ENCODE data around the gene FTH1.
"Not testable (repeated sequence)": the region's sequence is repeated elsewhere in the genome, so short reads cannot be mapped to it uniquely, and the experiment has no call there.

The FTH1 gene

DNA sequence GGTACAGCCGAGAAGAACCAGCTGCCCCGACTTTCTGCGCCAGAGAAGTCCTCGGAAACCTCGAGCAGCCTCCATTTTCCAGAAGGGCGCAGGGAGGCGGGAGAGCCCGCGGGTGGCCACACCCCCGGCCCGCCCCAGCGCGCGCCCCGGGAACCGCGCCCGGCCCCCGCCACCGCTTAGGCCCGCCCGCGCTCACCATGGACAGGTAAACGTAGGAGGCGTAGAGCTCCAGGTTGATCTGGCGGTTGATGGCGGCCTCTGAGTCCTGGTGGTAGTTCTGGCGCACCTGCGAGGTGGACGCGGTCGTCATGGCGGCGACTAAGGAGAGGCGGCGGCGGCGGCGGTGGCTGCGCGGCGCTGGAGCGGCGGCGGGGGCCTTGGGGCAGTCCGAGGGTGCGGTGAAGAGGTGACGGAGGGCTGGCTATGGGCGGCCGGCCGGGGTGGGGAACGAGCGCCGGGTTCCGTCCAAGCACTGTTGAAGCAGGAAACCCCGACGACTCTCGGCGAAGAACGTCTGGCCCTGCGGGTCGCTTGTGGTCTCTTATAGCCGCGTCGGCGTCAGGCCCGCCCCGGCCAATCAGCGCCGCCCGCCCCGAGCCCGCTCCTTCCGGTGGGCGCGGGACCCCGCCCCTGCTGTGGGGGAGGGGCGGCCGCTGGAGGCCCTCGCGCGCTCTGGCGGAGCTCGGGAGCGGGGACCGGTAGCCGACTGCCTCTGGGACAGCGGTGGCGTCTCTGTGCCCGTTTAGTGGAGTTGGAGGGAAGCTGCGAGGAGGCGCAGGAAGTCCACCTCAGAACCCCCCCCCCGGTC is at the start of gene FTH1:
Gene FTH1, minus strand, starts transcription at position 519 of the 808 bp plus-strand sequence. Its CDS starts 209 bp downstream, at position 310.
- peak; percentile 92 for DNase-seq (ENCODE audit: low spot score)

DNA sequence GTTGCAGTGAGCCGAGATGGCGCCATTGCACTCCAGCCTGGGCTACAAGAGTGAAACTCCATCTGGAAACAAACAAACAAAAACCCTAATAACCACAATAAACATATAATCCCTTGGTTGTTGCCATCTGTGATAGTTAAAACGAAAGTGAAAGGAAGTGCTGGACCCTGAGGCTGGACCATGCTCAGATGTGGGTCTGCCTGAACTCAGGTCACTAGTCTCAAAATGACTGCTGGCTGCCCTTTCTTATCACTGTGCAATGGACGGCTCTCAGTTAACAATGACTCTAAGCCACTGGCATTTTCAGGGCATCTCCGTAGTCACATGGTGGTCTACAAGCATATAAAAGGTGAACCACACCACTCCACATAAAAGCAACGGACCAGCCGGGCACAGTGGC is 48.2 kb upstream of the FTH1 start:
- DNase-seq (ENCODE audit: low spot score), result no peak

DNA sequence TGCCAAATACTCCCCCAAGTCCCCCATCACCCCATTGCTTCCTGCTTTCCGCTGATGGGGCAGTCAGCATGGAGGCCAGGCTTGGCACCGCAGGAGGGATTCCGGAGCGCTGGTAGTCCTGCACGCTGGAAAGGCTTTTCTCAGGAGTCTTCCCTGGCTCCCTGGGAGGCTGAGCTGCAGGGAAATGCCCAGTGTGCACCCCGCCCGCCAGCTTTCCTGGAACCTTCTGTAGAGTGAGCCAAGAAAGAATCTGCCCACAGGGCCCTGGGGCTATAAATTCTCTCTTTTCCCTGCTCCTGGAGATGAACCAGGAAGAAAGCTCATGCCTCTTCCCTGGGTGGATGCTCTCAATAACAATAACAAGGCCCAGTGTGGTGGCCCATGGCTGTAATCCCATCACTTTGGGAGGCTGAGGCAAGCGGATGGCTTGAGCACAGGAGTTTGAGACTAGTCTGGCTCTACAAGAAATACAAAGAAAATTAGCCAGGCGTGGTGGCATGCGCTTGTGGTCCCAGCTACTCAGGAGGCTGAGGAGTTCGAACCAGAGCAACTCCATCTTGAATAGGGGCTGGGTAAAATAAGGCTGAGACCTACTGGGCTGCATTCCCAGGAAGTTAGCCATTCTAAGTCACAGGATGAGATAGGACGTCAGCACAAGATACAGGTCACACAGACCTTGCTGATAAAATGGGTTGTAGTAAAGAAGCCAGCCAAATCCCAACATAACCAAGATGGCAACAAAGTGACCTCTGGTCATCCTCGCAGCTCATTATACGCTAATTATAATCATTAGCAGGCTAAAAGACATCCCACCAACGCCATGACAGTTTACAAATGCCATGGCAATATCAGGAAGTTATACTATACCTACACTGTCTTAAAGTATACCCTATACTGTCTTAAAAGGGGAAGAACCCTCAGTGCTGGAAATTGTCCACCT is 46.4 kb upstream of the FTH1 start:
- no peak for DNase-seq (ENCODE audit: low spot score)

DNA sequence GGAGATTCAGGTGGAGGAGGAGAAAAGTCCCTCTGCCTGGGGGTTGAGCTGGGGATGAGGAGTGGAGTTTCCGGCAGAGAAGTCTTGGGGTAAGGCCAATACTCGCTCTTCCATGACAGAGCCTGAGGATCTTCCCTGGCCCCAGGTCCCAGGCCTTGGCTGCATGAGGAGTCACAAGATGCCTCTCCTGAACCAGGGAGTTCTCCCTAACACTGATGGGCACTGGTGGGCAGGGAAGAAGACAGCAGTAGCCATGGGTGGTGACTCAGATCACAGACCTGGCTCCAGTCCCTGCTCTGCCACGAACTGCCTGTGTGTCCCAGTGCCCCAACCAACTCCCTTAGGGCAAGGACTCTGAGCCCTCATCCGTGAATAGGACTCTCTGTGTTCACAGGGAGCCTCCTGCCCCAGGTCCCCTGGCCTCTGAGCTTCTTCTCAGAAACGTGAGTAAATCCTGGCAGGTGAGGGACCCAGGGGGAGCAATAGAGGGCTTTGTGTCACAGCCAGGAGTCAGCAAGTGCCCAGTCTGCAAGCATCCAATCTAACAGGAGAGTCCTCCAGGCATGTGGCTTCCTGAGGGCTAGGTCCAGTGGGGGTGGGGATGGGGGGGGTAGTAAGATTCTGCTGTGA is 45.5 kb upstream of the FTH1 start:
- no peak for DNase-seq (ENCODE audit: low spot score)

DNA sequence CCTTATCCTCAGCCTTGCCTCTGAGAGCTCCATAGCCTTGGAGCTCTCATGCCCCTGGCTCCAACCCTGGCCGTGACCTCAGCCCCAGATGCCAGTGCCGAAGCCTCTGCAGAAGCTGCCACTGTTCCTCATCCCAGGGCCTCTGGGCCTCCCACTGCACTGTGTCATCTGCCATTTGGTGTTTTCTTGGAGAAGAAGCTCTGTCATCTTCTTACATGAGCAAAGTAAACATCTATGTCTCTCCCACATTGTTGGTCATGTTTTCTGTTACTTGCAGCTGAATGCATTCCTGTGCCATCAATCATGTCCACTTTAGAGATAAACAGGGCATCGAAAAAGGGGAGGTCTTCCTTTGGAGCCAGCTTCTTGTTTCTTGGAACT is 45.0 kb upstream of the FTH1 start:
- DNase-seq (ENCODE audit: low spot score), result peak; percentile 24

DNA sequence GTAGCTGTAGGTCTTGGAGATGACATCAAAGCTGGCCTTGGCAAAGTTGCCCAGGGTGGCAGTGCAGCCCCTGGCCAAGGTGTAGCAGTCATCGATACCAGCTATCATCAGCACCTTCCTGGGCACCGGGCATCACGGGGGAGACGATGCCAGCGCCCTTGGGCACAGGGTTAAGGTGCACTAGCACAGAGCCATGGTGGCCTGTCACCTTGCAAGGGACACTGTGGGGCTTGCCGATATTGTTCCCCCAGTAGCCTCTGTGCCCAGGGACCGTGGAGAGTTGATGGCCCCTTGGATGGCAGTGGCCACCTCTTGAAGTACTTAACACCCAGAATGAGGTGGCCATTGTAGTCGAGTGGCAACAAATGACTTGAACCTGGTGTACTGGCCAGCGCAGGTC is 44.4 kb upstream of the FTH1 start:
- no peak for DNase-seq (ENCODE audit: low spot score)

DNA sequence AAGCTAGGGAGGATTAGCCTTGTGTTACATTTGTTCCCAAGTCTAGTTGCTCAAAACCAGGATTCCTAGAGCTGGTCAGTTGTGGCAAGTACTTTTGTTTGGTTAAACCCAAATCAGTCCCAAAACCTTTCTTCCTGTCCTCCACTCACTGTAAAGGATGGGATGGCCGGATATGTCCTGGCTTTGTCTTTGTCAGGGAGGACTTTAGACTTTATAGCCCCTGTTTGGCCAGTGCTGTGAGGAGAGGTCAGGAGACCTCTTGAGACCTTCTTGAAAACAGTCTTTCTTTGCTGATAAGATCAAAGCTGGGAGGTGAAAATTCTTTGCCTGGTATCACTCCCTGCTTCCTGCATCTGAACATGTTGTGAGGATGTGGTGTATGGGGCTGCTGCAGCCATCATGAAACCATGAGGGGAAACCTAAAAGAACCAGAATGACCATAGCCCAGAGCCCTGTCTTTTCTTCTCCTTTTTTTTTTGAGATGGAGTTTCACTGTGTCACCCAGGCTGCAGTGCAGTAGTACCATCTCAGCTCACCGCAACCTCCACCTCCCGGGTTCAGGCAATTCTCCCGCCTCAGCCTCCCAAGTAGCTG is 43.6 kb upstream of the FTH1 start:
- DNase-seq (ENCODE audit: low spot score), result no peak

DNA sequence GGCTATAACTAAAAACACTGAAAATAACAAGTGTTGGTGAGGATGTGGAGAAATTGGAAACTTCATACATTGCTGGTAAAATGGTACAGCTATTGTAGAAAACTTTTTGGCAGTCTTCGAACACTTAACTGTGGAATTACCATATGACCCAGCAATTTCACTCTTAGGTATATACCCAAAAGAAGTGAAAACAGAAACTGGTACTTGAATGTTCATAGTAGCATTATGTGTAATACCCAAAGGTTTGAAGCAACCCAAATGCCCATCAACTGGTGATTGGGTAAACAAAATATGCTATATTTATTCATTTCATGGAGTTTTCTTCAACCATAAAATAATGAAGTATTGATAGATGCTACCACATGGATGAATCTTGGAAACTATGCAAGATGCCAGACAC is 40.8 kb upstream of the FTH1 start:
- no peak for DNase-seq (ENCODE audit: low spot score)

DNA sequence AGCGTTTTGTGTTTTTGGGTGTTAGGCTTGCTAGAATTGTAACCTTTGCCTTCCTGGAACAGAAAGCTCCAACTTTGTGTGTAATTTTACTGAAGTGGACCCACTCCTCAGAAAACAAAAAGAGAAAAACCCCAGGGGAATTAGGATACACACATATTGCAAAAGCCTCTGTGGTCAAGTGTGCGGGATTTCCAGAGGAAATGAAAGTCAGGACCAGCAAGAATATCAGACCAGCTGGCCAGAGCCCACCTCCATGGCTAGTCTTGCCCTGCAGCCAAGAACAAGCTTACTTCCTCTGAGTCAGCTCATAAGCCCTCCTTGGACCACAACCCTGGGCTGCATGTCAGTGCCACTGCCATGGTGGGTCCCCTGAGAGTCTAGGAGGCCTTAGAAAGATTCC is 37.0 kb upstream of the FTH1 start:
- DNase-seq (ENCODE audit: low spot score), result peak; percentile 29

DNA sequence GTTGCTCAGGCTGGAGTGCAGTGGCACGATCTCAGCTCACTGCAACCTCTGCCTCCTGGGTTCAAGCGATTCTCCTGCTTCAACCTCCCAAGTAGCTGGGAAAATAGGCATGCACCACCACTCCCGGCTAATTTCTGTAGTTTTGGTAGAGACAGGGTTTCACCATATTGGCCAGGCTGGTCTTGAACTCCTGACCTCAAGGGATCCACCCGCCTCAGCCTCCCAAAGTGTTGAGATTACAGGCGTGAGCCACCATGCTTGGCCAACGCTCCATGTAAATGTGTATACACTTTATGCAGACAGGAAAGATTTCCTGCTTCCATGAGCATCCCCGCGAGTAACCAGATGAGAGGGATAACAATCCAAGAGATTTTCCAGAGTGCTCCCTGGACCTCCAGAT is 34.8 kb upstream of the FTH1 start:
- not testable (repeated sequence) for DNase-seq (ENCODE audit: low spot score)

DNA sequence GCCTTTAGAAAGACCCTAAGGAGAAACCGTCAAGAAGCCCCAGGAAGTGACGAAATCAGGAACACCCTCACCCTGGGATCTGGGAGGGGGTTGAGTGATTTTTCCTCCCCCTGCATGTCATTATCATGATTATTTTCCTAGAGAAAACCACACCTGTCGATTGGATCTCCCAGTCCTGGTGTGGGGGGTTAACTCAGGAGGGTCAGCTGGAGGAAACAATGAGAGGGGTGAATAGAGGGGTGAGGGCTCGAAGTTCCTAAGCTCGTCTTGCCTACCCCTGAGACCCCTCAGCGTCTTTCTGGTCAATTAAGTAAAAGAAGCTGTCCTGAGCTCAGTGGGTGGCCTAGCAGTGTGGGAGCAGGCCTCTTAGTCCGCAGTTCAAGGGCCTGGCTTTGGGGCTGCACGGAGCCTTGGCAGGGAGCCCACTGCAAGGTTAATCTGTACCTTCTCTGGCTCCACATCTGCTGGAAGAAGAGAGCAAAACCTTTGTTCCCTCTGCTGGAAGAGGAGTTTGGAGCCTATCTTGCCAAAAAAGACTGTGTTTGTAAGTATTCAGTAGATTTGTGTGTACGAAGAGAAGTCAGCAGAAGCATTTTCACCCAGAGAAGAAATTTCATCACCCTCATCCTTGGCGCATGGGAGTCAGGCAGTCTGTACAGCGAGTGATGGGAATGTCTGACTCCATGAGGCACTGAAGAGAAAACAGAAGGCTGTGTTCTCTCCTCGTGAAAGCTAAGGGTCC is 34.2 kb upstream of the FTH1 start:
- DNase-seq (ENCODE audit: low spot score), result no peak

DNA sequence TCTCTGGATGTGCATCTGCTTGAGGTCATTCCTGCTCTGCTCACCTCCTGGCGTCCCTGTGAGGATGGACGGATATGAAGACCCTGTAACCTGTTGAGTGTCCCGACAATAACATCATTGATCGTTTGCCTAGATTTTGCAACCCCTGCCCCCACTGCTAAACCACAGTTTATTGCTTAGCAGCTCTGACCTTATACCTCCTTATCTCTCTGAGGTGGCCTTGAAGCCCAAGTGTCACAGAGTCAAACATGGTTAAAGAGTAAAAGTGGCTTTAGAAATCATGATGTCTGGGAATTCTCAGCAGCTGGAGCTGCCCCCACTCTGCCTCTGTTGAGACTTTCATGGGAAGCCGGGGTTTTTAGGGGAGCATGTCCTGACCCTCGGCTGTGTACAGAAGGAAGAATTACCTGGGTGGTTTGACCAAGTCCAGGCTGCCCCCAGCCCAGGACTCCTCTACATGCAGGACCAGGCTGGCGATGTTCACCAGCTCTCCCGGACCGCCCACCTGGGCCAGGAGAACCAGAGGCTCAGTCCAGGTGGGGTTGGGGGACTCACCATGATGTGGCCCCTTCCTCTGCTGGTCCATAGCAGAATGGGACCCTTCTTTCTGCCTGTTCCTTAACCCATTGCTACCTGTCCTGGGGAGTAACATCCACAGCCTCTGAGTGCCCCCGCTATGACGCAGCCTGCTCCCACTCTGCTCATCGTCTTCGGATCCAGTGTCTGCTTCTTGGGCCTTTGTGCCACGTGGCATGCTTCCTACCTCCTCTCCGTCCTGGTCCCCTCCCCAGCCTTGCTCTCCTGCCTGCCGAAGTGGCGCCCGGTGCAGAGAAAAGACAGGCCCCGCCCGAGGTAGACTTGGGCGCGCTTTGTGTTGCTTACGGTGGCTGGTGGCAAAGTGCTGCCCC is 33.4 kb upstream of the FTH1 start:
- DNase-seq (ENCODE audit: low spot score), result no peak

DNA sequence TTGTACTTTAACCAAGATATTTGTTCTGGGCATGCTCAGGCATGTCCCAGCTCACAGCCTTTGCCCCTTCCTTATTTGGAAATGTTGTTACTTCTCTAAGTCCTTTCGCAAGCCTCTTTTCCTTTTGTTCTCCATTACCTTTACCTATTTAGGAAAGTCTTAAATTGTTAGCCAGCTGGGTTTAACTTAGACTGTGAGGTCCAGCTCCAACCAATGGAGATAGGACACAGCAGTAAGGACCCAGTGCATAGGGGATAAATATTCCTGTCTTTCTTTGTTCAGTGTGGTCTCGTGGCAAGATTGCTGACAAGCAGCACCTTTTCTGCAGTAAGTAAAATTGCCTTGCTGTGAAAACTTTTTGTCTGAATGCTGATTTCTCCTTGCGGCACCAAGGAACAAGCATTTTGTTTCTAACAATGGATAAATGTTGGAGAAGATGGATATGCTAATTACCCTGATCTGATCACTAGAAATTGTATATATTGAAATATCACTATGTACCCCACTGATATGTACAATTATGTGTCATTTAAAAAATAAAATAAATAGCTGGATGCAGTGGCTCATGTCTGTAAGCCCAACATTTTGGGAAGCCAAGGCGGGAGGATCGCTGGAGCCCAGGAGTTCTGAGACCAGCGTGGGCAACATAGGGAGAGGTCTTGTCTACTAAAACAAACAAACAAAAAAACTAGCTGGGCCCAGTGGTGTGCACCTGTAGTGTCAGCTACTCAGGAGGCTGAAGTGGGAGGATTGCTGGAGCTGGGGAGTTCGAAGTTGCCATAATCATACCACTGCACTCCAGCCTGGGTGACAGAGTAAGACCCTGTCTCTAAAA is 31.9 kb upstream of the FTH1 start:
- no peak for DNase-seq (ENCODE audit: low spot score)

DNA sequence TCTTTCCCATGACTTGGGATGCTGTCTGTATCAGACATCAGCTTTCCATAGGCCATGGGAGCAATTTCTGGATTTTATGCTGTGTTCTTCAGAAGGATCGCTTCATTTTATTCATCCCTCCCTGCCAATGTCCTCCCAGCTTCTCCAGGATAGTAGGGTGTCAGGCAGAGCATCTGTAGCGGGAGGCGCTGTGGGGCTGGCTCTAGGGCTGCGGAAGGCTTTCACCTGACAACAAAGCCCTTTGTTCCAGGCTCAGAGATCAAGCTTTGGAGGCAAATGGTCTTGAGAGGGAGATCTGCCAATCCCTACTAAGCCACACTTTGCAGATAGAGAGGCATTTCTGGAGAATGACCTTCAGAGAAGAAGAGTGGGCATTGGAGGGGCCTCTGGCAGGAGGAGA is 29.5 kb upstream of the FTH1 start:
- no peak for DNase-seq (ENCODE audit: low spot score)

DNA sequence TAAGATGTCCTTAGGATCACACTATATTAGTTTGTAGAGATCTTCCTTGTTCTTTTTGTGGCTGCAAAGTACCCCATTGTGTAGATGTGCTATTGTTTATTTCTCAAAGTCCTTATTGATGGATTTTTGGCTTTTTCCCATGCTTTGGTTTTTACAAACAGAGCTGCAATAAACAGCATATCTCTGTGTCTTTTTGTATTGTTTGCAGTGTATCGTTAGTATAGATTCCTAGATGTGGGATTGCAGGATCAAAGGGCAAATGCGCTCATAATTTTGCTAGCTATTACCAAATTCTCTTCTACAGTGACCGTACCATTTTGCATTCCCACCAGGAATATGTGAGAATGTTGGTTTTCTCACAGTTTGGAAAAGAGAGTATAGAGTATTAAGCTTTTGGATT is 27.5 kb upstream of the FTH1 start:
- DNase-seq (ENCODE audit: low spot score), result no peak

DNA sequence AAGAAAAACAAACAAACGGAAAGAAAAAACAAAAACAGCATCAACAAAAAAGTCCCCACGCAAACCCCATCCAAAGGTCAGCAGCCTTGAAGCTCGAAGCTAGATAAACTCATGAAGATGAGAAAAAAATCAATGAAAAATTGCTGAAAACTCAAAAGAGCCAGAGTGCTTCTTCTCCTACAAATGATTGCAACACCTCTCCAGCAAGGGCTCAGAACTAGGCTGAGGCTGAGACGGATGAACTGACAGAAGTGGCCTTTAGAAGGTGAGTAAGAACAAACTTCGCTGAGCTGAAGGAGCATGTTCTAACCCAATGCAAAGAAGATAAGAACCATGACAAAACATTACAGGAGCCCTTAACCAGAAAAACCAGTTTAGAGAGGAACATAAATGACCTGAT is 18.4 kb upstream of the FTH1 start:
- no peak for DNase-seq (ENCODE audit: low spot score)

DNA sequence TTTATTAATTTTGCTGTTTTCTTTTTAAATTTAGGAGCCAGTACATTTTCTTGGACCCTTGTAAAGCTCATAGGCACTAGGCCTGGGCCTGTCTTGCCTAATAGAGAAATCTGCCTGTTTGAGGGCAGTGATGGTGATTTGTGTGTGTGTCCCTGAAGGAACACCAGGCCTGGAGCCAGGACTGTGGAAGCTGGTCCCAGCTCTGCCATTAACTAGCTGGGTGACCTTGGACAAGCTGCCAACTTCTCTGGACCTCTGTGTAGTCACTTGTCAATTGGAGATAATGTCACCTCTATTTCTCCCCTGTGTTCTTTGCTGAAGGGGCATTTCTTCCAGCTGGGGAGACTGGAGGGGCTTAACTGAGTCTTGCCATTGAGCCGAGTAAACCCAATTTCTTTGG is 16.0 kb upstream of the FTH1 start:
- DNase-seq (ENCODE audit: low spot score), result no peak

DNA sequence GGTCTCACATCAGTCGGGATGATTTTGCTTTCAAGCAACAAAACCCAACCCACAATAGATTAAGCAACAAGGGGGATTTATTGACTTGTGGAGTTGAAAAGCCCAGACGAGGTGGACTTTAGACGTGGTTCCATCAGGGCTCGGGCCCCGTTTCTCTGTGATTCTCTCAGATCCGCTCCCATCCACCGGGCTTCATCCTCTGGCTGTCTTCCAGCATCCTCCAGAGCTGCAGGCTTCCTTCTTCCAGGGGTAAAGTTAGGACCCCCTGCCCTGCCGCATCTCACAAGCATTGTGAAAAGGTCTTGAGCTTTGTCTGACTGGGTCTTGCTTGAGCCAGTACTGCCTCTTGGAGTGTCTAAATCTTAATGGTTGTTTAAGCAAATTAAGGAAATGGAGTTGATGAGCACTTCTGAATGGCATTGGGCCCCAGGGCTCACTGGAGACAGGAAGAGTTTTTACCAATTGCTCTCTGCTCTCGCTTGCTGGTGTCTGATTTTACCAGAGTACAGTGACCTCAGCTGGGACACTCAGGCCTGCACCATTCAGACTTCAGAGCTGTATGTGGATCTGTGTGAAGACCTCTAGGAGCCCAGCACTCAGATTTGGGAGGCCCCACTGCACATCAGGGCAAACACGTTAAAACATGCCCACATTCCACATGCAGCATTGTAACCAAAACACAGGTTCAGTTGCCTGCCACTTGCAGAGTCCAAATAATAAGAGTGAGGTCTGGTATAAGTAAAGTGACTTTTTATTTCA is 13.5 kb upstream of the FTH1 start:
- no peak for DNase-seq (ENCODE audit: low spot score)
